H9 (cell line): ENCODE results near the gene NOP9. TPM values are rescaled to one million over a fixed set of nuclear protein-coding genes. Genes with fewer than 3 reads are reported as not detected.

Experiments used
- DNase-seq: peaks from one replicate; pipeline ENCODE4 v3.0.0-alpha.2; 2017
- H2AFZ ChIP-seq: one replicate; pipeline ENCODE4 v1.6.1; 2013; ENCODE audit warnings: mild to moderate bottlenecking, low read length, control low read depth, moderate library complexity
- H2AK5ac ChIP-seq: 2 replicates; pipeline ENCODE4 v1.6.1; 2013; ENCODE audit warnings: low read length, control low read depth, mixed read lengths; ENCODE audit not compliant: insufficient read length
- H2BK120ac ChIP-seq: one replicate; pipeline ENCODE4 v1.6.1; 2013; ENCODE audit warnings: low read depth, mild to moderate bottlenecking, low read length, control low read depth, inconsistent platforms; ENCODE audit not compliant: poor library complexity, severe bottlenecking
- H2BK12ac ChIP-seq: 2 replicates; pipeline ENCODE4 v1.6.1; 2013; ENCODE audit warnings: low read length, control low read depth, mixed read lengths, low read depth; ENCODE audit not compliant: insufficient read length
- H2BK15ac ChIP-seq: 2 replicates; pipeline ENCODE4 v1.6.1; 2013; ENCODE audit warnings: low read depth, low read length, control low read depth
- H2BK20ac ChIP-seq: one replicate; pipeline ENCODE4 v1.6.1; 2013; ENCODE audit warnings: low read depth, mild to moderate bottlenecking, low read length, control low read depth, inconsistent platforms; ENCODE audit not compliant: poor library complexity, severe bottlenecking
- H2BK5ac ChIP-seq: 2 replicates; pipeline ENCODE4 v1.6.1; 2013; ENCODE audit warnings: low read length, control low read depth, mixed read lengths; ENCODE audit not compliant: insufficient read length
- H3K14ac ChIP-seq: 2 replicates; pipeline ENCODE4 v1.6.1; 2013; ENCODE audit warnings: low read length, control low read depth; ENCODE audit not compliant: insufficient read depth
- H3K18ac ChIP-seq: 2 replicates; pipeline ENCODE4 v1.6.1; 2013; ENCODE audit warnings: low read depth, mild to moderate bottlenecking, mixed read lengths, low read length, control low read depth; ENCODE audit not compliant: insufficient read length
- H3K23ac ChIP-seq: 2 replicates; pipeline ENCODE4 v1.6.1; 2013; ENCODE audit warnings: low read length, control low read depth, mixed read lengths, low read depth; ENCODE audit not compliant: insufficient read length
- H3K23me2 ChIP-seq: 2 replicates; pipeline ENCODE4 v1.6.1; 2013; ENCODE audit warnings: low read depth, mild to moderate bottlenecking, mixed read lengths, low read length, control low read depth; ENCODE audit not compliant: insufficient read length, poor library complexity, severe bottlenecking
- H3K27ac ChIP-seq: 2 replicates; pipeline ENCODE4 v1.5.1; 2013; ENCODE audit warnings: low read length, control low read depth, mixed read lengths, low read depth; ENCODE audit not compliant: insufficient read length
- H3K27me3 ChIP-seq: 2 replicates; pipeline ENCODE4 v1.6.1; 2013; ENCODE audit warnings: low read length, control low read depth, inconsistent platforms; ENCODE audit not compliant: insufficient read depth
- H3K4ac ChIP-seq: 2 replicates; pipeline ENCODE4 v1.6.1; 2013; ENCODE audit warnings: low read depth, mild to moderate bottlenecking, control low read depth, inconsistent platforms, low read length, moderate library complexity
- H3K4me1 ChIP-seq: 2 replicates; pipeline ENCODE4 v1.6.1; 2013; ENCODE audit warnings: low read length, control low read depth, inconsistent platforms; ENCODE audit not compliant: insufficient read depth
- H3K4me2 ChIP-seq: 2 replicates; pipeline ENCODE4 v1.6.1; 2013; ENCODE audit warnings: low read length, control low read depth, mixed read lengths; ENCODE audit not compliant: insufficient read length, insufficient read depth
- H3K56ac ChIP-seq: 2 replicates; pipeline ENCODE4 v1.6.1; 2013; ENCODE audit warnings: low read depth, mild to moderate bottlenecking, mixed read lengths, low read length, control low read depth; ENCODE audit not compliant: insufficient read length
- H3K79me1 ChIP-seq: 2 replicates; pipeline ENCODE4 v1.6.1; 2013; ENCODE audit warnings: low read depth, mild to moderate bottlenecking, moderate library complexity, low read length, control low read depth, inconsistent platforms; ENCODE audit not compliant: insufficient read depth, poor library complexity, severe bottlenecking
- H3K79me2 ChIP-seq: 2 replicates; pipeline ENCODE4 v1.6.1; 2013; ENCODE audit warnings: low read length, control low read depth, inconsistent platforms; ENCODE audit not compliant: insufficient read depth
- H3K9ac ChIP-seq: 2 replicates; pipeline ENCODE4 v1.6.1; 2013; ENCODE audit warnings: low read length, control low read depth, mixed read lengths; ENCODE audit not compliant: insufficient read length; ENCODE audit errors: extremely low read depth
- H3K9me3 ChIP-seq: one replicate; pipeline ENCODE4 v1.6.1; 2013; ENCODE audit warnings: low read depth, low read length, inconsistent platforms; ENCODE audit not compliant: control insufficient read depth
- H3T11ph ChIP-seq: one replicate; pipeline ENCODE4 v1.6.1; 2013; ENCODE audit warnings: mild to moderate bottlenecking, low read length, control low read depth, inconsistent platforms
- H4K20me1 ChIP-seq: one replicate; pipeline ENCODE4 v1.6.1; 2013; ENCODE audit not compliant: control insufficient read depth, insufficient read length, insufficient read depth
- H4K5ac ChIP-seq: 2 replicates; pipeline ENCODE4 v1.6.1; 2013; ENCODE audit warnings: low read depth, mild to moderate bottlenecking, mixed read lengths, low read length, control low read depth; ENCODE audit not compliant: insufficient read length
- H4K8ac ChIP-seq: replicated peaks from 2 replicates; pipeline ENCODE4 v1.6.1; 2013; ENCODE audit warnings: low read length, control low read depth, mixed read lengths, low read depth; ENCODE audit not compliant: insufficient read length
- H4K91ac ChIP-seq: 2 replicates; pipeline ENCODE4 v1.6.1; 2013; ENCODE audit warnings: low read depth, mild to moderate bottlenecking, moderate library complexity, mixed read lengths, low read length, control low read depth; ENCODE audit not compliant: insufficient read length
- H3K27ac Mint-ChIP-seq, 3 experiments: 2 replicates in 2 of 3; 3 replicates in 1 of 3; pipeline ENCODE4 v1.8.0; 2020 to 2021; ENCODE audit warnings: mixed read lengths in 3 of 3, mild to moderate bottlenecking in 1 of 3, moderate library complexity in 1 of 3
- H3K27me3 Mint-ChIP-seq: 2 replicates; pipeline ENCODE4 v1.8.0; 2021; ENCODE audit warnings: low read depth, mild to moderate bottlenecking, moderate library complexity, mixed read lengths
- H3K36me3 Mint-ChIP-seq, 3 experiments: 2 replicates in 2 of 3; 3 replicates in 1 of 3; pipeline ENCODE4 v1.8.0; 2020 to 2021; ENCODE audit warnings: low read depth in 3 of 3, mixed read lengths in 3 of 3; ENCODE audit not compliant: insufficient read depth in 1 of 3
- H3K4me1 Mint-ChIP-seq, 2 experiments: 2 replicates each; pipeline ENCODE4 v1.8.0; 2020; ENCODE audit warnings: mixed read lengths in 2 of 2
- H3K4me3 Mint-ChIP-seq, 2 experiments: 2 replicates in 1 of 2; 3 replicates in 1 of 2; pipeline ENCODE4 v1.8.0; 2020 to 2021; ENCODE audit warnings: mild to moderate bottlenecking in 2 of 2, mixed read lengths in 2 of 2, moderate library complexity in 1 of 2
- H3K9me3 Mint-ChIP-seq, 2 experiments: 2 replicates in 1 of 2; 3 replicates in 1 of 2; pipeline ENCODE4 v1.8.0; 2020; ENCODE audit warnings: mild to moderate bottlenecking in 2 of 2, mixed read lengths in 2 of 2, moderate library complexity in 1 of 2
- CTCF ChIP-seq: fragments of 200-600 bp; sonication (generic); conservative IDR thresholded peaks from 3 replicates; pipeline ENCODE4 v1.8.0; 2021; ENCODE audit warnings: antibody characterized with exemption, mild to moderate bottlenecking
- WGBS: extraction: QIAGEN DNeasy Blood & Tissue Kit; methylation state at CpG from one replicate; pipeline ENCODE4 v1.1.7; 2013; ENCODE audit warnings: missing lambda C conversion rate, low lambda C conversion rate, mixed read lengths; ENCODE audit not compliant: insufficient read length; ENCODE audit errors: extremely low coverage; 5-methylcytosine and 5-hydroxymethylcytosine counted together
- total RNA-seq: library from RNA; stranded (reverse); gene quantifications from 2 replicates; pipeline ENCODE4 v1.2.1, GENCODE V29; 2021

Gene NOP9
- total RNA-seq, 1 experiment from 2014 or later: 34.7 TPM

- H3K56ac ChIP-seq: no peak overlapping the region
- H3T11ph ChIP-seq: no peak overlapping the region
- DNase-seq: no peak
- no peaks in the 10 kb centered on the region for H3K23me2 ChIP-seq
- H4K91ac ChIP-seq: no peak overlapping the region
- no peak overlapping the region for H2BK5ac ChIP-seq
- no peak overlapping the region for H2AK5ac ChIP-seq
- H4K8ac ChIP-seq: no peak overlapping the region
- no peaks in the 10 kb centered on the region for H3K79me1 ChIP-seq
- no peak overlapping the region for H3K14ac ChIP-seq
- no peaks in the 10 kb centered on the region for H3K9me3 ChIP-seq
- no peak overlapping the region for H3K27ac Mint-ChIP-seq
- H2BK12ac ChIP-seq: no peak overlapping the region
- no peaks in the 10 kb centered on the region for H3K9me3 Mint-ChIP-seq
- H3K4me3 Mint-ChIP-seq: no peak overlapping the region
- H2BK120ac ChIP-seq: no peak overlapping the region
- H3K79me2 ChIP-seq: no peaks in the 10 kb centered on the region
- no peak overlapping the region for H2AFZ ChIP-seq
- no CpG with 5 or more reads among the region's 5 CpGs for WGBS
- no peak for TF ChIP-seq CTCF
- H2BK15ac ChIP-seq: no peak overlapping the region
- H3K4me1 ChIP-seq: no peaks in the 10 kb centered on the region
- H3K27me3 Mint-ChIP-seq: no peaks in the 10 kb centered on the region
- no peak overlapping the region for H3K4me2 ChIP-seq
- H3K4me1 Mint-ChIP-seq: peaks cover 2% of the 10 kb centered on the region in 2 experiments; a peak in 1 of 4 replicates
- no peak overlapping the region for H2BK20ac ChIP-seq
- no peak overlapping the region for H3K18ac ChIP-seq
- no peak overlapping the region for H3K4ac ChIP-seq
- peaks cover 4 to 20% (median 6%) of the 10 kb centered on the region in 3 experiments; a peak in 6 of 7 replicates for H3K36me3 Mint-ChIP-seq
- no peaks in the 10 kb centered on the region for H3K27me3 ChIP-seq
- no peak overlapping the region for H3K27ac ChIP-seq
- no peak overlapping the region for H3K23ac ChIP-seq
- H3K9ac ChIP-seq: no peak overlapping the region
- no peak overlapping the region for H4K5ac ChIP-seq
- H4K20me1 ChIP-seq: no peaks in the 10 kb centered on the region
Measured at GRCh38 chr14:24286996-24287395, 12.7 kb upstream of the NOP9 start.
